Loucy (cell line): ENCODE data around the gene HEG1.

Source experiments
- EZH2phosphoT487 ChIP-seq: fragments of 200-600 bp; IDR thresholded peaks from 2 replicates; pipeline ENCODE4 v1.6.1; 2018; ENCODE audit warnings: antibody characterized with exemption, mild to moderate bottlenecking, moderate library complexity, borderline replicate concordance
- TF ChIP-seq, protein P1 (sequence below): fragments of 200-600 bp; sonication (generic); conservative IDR thresholded peaks from 2 replicates; pipeline ENCODE4 v1.5.1; 2014; ENCODE audit warnings: mild to moderate bottlenecking, antibody characterized with exemption, low read length

DNA sequence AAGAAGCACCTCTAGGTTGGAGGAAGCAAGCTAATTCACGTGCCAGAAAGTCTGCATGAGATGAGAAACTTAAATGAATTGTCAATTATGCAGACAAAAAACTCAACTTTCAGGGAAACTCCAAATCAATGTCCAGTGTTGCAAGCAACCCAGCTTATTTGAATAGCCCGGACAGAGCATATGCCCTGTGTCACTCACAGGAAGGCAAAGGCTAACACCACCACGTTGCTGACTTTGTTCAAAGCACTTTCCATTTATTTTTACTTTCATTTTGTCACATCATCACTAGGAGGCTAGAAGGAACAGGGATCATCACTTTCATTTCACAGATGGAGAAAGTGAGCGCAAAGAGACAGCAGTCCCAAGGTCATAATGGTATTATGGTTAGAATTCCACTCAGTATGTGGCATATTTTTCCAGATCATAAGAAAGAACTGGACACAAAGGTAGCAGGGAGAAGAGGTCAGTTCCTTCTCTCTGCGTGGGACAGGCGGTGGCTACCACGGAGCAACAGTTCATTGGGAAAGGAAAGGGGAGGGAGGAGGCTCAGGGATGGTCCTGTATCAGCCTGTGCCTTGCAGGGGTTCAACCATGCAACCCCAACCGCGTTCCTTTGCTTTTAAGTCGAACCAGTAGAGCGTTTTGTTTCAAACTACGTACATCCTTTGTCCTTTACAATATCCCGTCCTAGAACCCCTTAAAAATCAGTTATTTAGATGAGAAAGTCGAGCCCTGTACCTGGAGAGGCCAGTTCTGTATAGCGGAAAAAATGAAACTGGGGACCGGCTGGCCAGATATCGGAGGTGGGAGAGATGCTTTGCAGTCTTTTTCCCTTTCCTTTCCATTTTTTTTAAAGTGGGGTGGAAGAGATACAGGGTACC, 1.1 kb downstream of the HEG1 start:
- TF ChIP-seq, protein P1, sequence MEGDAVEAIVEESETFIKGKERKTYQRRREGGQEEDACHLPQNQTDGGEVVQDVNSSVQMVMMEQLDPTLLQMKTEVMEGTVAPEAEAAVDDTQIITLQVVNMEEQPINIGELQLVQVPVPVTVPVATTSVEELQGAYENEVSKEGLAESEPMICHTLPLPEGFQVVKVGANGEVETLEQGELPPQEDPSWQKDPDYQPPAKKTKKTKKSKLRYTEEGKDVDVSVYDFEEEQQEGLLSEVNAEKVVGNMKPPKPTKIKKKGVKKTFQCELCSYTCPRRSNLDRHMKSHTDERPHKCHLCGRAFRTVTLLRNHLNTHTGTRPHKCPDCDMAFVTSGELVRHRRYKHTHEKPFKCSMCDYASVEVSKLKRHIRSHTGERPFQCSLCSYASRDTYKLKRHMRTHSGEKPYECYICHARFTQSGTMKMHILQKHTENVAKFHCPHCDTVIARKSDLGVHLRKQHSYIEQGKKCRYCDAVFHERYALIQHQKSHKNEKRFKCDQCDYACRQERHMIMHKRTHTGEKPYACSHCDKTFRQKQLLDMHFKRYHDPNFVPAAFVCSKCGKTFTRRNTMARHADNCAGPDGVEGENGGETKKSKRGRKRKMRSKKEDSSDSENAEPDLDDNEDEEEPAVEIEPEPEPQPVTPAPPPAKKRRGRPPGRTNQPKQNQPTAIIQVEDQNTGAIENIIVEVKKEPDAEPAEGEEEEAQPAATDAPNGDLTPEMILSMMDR, result no peak
- no peak for TF ChIP-seq EZH2phosphoT487
